Measurements from ENCODE around the gene LAMC3.

GRCh38 chr9:131056781-131057506, 48.0 kb downstream of the LAMC3 start:
- TF ChIP-seq SREBF2 (CRISPR knock-in tag; IDR thresholded peaks at IDR 0.05) (no peak), CTCF (IDR thresholded peaks at IDR 0.05 in 2 of 3, conservative IDR thresholded peaks at IDR 0.05 in 1 of 3; ENCODE audit: insufficient read depth in 2 of 3, low read depth in 1 of 3, low read length in 3 of 3) (no peak), SAP30 (IDR thresholded peaks at IDR 0.05; ENCODE audit: borderline replicate concordance, insufficient read depth, low read depth, low read length, poor library complexity, severe bottlenecking) (no peak), SIN3B (IDR thresholded peaks at IDR 0.05; ENCODE audit: low read depth) (no peak), PHTF2 (CRISPR knock-in tag; IDR thresholded peaks at IDR 0.05) (no peak), NR3C1 (CRISPR knock-in tag; IDR thresholded peaks at IDR 0.05) (no peak), JUN (IDR thresholded peaks at IDR 0.05; ENCODE audit: borderline replicate concordance, low read depth, low read length) (no peak), JUN (CRISPR knock-in tag; IDR thresholded peaks at IDR 0.05; ENCODE audit: borderline replicate concordance) (no peak)
- TF ChIP-seq, protein P1, sequence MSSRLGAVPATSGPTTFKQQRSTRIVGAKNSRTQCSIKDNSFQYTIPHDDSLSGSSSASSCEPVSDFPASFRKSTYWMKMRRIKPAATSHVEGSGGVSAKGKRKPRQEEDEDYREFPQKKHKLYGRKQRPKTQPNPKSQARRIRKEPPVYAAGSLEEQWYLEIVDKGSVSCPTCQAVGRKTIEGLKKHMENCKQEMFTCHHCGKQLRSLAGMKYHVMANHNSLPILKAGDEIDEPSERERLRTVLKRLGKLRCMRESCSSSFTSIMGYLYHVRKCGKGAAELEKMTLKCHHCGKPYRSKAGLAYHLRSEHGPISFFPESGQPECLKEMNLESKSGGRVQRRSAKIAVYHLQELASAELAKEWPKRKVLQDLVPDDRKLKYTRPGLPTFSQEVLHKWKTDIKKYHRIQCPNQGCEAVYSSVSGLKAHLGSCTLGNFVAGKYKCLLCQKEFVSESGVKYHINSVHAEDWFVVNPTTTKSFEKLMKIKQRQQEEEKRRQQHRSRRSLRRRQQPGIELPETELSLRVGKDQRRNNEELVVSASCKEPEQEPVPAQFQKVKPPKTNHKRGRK (tag; IDR thresholded peaks at IDR 0.05), result no peak
- TF ChIP-seq, protein P2, sequence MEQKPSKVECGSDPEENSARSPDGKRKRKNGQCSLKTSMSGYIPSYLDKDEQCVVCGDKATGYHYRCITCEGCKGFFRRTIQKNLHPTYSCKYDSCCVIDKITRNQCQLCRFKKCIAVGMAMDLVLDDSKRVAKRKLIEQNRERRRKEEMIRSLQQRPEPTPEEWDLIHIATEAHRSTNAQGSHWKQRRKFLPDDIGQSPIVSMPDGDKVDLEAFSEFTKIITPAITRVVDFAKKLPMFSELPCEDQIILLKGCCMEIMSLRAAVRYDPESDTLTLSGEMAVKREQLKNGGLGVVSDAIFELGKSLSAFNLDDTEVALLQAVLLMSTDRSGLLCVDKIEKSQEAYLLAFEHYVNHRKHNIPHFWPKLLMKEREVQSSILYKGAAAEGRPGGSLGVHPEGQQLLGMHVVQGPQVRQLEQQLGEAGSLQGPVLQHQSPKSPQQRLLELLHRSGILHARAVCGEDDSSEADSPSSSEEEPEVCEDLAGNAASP (IDR thresholded peaks at IDR 0.05), result no peak

Measured in K562 (cell line).